Kidney capillary endothelial cell (primary cell): ENCODE results near the gene CEBPZOS.

ENCODE experiments used
- DNase-seq: peaks from one replicate; pipeline ENCODE4 v3.0.0-alpha.2; 2018; ENCODE audit warnings: low spot score

Gene CEBPZOS

DNA sequence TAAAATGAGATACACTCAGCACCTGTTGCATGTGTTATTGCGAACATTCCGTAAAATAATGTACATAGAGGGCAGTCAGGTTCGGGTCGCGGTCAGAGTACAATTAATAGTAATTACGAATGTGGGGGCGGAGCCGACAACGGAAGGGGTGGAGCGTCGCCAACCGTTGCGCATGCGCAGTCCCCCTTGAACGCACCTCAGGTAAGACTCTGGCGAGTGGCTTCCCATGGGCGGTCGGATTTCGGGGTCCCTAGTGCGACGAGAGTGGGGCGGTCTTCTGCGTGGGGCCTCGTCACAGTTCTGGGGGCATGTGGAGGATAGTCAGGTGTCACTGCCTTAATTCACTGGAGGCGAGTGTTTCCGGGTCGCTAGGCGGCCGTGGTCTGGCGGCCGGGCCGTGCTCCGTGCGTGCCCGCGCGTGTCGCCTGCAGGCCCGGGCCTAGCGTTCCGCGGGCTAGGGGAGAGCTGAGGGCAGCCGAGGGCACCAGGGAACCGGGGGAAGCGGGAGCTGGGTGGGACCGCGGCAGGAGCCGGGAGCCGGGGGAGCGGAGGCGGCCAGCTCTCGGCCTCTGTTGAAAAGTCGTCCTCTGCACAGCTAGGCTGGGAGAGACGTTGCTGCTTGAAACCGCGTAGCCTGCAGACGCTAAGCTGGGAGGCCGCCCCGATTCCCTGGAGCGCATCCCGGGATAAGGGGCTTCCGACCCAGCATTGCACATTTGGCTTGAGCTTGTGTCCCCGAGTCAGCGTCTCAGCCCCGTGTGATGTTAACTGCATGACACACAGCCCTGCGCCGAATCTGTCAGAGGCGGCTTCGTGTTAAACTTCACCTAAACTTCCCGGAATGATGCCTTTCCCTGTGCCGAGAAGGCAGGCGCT lies at the start of gene CEBPZOS:
Gene CEBPZOS, plus strand, starts transcription at position 177 of the 876 bp plus-strand sequence. CDS start 3,209 bp downstream, outside the sequence.
- peak; percentile 78 for DNase-seq

DNA sequence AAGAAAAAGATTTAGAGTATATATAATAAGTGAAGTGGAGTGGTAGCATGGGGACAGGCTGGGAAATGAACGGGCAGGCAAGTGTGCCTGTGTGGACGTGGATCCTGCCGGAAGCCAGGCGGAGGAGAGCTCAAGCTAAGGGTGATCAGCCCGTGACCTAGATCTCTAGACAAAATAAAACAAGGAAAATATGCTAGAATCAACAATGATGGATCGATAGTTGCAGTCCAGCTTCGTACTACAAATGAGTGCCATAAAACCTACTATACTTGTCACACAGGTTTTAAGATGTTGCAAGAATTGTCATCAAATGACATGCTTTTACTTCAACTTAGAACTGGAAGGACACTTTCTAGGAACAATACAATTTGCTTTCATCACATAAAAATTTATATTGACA lies 48.0 kb upstream of the CEBPZOS start:
- no peak for DNase-seq

DNA sequence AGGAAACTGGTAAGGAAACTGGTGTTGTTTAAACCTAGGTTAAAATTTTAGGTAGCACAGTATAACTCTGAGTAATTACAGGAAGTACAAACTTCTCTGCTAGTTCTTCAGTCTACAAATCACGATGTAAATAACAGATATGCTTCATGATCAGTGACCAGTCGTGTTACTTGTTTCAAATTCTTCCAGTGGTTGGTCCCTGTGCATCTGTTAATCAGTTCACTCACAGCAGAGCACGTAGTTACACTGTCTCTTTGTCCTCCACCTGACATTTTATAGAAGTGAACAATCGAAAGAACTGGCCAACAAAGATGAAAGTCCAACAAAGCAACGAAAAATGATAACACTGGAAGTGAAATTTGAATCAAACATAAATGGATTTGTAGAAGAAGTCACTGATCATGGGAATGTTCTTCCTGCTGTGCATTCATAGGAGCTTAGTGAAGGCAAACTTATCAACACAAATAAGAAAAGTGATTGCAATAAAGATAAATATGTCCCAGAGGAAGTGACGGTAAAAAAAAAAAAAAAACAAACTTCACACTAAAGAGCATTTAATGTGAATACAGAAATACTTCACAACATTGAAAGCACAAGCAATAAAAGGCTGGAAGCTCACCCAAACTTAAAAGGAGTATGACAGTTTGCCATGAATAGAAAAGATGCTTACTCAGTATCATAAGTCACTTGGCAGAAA lies 46.5 kb upstream of the CEBPZOS start:
- DNase-seq: peak; percentile 18

DNA sequence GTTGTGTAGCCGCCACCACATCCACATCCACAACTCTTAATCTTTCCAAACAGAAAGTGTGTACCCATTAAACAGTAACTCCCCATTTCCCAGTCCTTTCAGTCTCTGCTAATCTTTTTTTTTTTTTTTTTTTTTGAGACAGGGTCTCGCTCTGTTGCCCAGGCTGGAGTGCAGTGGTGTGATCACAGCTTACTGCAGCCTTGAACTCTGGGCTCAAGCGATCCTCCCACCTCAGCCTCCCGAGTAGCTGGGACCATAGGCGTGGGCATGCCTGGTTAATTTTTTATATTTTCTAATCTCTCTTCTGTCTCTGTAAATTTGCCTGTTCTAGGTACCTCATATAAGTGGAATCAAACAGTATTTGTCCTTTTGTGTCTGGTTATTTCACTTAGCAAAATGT lies 43.1 kb upstream of the CEBPZOS start:
- DNase-seq: no peak

DNA sequence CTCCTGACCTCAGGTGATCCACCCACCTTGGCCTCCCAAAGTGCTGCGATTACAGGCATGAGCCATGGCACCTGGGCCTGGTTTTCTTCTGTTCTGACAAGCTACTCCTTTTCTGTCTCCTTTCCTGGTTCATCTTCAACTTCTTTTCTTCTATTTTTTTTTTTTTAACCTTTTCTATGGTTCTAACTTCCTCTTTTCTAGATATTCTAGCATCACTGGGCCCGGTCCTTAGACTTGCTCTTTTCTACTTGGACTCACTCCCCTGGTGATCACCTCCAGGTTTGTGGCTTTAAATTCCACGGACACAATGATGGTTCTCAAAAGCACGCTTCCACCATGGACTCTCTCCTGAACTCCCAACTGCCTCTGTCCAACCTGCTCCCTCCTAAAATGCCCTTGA lies 41.5 kb upstream of the CEBPZOS start:
- DNase-seq: no peak

DNA sequence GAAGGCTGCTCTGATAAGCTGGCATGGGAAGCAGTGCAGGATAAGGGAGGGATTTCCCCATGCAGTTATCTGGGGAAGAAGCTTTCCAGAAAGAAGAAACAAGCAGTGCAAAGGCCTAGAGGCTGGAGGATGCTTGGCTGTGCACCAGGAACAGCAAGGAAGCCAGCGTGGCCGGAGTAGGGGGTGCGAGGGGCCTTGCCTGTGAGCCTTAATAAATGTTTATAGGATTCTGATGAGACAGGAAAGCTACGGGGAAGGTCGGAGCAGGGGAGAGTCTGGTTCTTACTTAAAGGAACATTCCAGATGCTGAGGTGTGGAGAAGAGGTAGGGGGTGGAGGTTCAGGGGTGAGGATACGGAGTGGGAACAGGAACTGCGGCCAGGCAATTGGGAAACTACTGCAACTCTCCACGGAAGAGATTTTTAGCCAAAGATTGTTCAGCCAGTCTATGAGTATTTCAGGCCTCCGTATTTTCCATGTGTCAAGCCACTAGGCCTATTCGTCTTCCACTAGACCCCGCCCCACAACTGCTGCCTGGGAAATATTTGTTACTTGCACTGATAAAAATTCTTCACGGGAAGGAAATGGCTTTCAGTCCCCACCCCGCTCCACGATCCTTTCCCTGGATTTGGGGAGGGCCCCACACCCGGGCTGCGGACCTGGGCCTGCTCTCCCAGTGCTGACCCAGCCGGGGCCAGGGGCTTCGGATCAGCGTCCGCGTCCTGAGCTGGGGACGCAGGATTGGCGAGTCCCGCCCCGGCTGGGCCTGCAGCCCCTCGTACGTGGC lies 40.0 kb upstream of the CEBPZOS start:
- peak; percentile 33 for DNase-seq

DNA sequence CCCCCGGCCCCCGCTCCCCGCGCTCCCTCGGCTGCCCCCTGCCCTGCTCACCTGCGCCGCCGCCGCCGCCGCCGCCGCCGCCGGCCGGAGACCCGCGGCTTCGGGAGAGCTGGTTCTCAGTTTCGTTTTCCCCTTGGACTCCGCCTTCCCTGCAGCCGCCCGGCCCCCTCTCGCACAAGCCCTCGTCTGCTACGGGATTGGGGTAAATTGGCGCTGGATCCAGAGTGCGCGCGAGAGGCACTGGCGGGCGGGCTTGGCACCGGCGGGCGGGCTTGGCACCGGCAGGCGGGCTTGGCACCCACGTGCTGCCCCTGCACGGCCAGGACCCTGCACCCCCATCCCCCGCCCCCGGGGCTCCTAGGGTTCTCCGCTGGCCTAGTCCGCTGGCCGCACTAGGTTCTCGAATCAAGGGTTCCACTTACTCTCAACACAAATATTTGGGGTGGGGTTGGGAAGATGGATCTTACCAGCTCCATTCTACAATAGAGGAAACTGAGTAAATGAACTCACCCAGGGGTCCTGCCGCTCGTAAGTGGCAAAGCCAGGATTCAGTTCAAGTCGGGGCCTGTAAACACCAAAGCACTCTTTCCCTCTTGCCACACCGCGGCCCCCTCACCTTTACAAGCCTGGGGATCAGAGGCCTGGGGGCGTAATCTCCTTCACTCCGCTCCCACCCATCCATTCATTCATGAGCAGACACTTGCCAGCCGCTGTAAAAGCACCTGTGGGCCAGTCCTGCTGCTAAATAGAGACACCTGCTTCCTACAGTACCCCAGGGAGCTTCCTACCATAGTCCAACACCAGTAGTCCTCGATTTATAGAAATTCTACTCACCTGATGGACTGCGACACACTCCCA lies 39.2 kb upstream of the CEBPZOS start, which contains the start of gene EIF2AK2:
Gene EIF2AK2, minus strand, starts transcription at position 124 of the 858 bp plus-strand sequence. CDS start 9,174 bp downstream, outside the sequence.
- DNase-seq: peak; percentile 70

DNA sequence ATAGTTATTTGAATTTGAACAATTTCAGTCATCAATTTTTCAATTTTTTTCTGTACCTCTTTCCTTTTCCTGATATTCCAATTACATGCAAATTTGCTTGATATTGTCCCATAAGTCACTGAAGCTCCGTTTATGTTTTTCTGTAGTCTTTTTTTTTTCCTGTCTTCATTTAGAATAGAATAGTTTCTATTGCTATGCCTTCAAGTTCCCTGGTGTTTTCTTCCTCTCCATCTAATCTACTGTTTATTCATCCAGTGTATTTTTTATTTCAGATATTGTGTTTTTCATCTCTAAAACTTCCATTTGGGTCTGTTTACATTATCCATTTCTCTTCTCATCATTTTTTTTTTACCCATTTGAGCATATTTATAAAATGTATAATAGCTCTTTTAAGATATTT lies 31.5 kb upstream of the CEBPZOS start:
- no peak for DNase-seq

DNA sequence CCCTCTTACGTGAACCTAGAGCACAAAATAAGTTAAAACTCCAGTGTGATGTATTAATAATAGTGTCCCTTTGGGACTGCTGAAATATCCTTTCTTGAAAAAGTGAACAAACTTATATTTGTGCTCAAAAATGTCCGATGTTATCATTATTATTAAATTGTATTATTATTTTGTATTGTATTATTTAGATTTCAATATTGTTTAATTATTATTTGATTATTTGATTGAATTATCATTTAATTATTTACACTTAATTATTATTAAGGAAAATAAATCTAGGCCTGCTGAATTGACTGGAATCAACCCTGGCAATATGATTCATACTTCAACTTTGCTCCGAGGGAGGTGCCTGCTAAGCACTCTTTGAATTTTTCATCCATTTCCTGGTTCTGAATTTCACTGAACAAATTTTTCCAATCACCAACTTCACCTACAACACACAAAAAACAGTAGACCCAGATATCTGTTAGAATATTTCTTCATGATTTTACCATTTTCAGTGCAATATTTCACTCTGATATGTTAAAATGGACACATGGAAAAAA lies 28.6 kb upstream of the CEBPZOS start:
- DNase-seq: no peak

DNA sequence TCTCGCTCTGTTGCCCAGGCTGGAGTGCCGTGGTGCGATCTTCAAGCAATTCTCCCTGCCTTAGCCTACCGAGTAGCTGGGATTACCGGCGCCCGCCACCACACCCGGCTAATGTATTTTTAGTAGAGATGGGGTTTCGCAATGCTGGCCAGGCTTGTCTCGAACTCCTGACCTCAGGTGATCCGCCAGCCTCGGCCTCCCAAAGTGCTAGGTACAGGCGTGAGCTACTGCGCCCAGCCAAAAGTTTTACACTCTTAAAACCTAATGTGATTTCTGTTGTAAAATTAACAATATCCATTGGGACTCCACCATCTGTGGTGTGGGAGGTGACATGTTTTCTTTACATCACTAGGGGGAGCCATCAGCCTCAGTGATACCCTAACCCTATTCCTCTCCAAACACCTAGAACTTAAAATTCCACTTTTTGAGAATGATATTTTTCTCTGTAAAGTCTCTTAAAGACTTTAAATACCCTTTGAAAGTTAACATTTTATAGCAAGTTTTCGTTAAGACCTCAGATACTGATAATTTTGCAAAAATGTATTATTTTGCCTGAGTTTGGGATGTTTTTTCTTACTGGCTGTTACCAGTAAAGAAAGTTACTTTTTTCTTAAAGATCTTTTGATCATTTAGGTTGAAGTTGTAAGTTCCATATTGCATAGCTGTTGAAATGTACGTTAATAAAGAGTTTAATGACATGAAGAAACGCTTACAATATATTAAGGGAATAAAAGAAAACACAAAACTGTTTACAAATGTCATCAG lies 27.9 kb upstream of the CEBPZOS start:
- DNase-seq: peak; percentile 40

DNA sequence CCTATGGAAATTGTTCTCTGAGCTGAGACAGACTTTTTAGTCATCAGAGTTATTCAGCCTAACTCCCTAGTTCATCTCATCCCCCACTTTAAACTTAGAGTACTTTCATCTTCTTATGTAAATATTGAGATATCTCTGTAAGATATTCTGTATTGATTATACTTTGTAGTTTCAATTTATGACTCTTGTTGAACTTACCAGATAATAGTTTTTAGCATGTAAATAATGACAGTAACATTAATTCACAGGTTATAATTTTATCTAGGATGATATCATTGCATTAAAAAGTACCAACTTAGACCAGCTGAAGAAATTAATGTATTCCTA lies 24.7 kb upstream of the CEBPZOS start:
- DNase-seq: no peak

DNA sequence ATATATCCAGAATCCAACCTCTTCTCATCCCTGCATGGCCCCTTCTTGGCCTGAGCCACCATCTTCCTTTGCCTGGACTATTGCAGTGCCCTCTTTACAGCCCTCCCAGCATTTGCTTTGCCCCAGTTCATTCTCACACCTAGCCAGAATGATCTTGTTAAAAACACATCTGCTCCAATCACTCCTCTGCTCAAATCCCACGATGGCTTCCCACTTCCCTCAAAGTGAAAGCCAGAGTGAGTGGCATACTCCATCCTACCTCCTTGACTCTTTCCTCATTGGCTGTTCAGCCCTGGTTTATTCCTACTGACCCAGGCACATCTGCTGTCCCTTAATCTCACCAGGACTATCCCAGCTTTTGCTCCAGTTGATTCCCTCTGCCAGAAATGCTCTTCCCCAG lies 22.6 kb upstream of the CEBPZOS start:
- DNase-seq: no peak

DNA sequence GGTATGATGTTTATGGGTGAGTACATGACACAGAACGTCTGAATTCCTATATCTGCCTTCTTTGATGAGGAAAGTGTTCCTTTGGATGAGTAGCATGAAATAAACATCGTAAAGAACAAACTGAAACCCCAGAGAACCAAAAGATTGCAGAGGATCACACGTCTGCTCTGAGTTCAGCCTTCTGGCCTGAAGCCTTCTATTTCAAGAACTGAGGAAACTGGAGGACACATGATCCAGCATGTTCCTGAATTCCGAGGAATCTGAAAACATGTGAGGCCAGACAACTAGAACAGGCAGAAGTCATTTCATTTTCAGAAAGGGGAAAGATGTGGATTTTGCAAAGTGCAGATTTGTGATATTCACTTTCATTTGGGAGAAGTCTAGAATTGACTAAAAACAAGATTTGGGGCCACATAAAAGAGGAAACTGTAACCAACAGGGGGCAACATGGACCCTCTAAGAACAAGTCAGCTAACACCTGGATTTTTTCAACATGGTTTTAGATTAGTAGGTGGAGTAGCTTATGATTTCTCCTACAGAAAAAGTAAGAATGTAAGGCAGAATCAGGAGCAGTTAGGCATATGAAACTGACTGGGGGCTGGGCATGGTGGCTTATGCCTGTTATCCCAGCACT lies 16.2 kb upstream of the CEBPZOS start:
- no peak for DNase-seq

DNA sequence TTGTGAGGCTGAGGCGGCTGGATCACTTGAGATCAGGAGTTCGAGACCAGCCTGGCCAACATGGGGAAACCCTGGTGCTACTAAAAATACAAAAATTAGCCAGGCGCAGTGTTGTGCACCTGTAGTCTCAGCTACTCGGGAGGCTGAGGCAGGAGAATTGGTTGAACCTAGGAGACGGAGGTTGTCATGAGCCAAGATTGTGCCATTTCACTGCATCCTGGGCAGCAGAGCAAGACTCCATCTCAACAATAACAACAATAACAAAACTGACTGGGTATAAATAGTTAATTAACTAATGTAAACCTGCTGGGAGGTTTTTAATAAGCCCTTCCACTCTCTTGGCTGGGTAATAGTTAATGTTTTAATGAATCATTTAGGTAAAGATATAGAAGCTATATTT lies 15.7 kb upstream of the CEBPZOS start:
- no peak for DNase-seq

DNA sequence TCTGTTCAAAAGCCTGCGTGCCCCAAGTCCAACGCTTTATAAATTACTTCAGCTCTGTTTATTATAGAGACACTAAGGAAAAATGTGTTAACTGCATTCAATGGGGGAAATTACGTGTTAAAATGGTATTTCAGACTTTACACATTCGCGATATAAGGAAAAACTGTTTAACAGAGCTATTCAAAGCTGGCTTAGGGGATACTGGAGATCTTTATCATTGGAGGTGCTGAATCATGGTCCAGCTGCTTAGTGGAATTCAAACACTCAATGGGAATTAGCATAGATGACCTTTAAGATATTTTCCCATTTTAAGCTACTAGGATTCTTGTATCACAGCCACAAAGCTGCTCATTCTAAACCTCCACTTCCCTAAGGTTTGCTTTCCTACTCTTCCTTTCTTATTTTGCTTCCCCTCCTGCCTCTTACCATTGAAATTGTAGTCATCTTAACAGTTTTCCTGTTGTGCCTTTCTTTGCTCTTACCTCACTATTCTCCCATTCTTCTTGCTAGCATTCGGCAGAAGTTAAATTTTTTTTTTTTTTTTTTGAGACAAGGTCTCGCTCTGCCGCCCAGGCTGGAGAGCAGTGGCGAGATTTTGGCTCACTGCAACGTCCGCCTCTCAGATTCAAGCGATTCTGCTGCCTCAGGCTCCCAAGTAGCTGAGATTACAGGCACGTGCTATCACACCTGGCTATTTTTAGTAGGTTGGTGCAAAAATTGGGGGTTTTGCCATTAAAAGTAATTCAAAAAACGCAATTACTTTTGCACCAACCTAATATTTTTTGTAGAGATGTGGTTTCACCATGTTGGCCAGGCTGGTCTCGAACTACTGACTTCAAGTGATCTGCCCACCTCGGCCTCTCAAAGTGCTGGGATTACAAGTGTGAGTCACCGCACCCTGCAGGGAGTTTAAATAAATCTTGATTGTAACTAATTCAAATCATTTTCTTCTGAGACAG lies 14.3 kb upstream of the CEBPZOS start:
- no peak for DNase-seq

DNA sequence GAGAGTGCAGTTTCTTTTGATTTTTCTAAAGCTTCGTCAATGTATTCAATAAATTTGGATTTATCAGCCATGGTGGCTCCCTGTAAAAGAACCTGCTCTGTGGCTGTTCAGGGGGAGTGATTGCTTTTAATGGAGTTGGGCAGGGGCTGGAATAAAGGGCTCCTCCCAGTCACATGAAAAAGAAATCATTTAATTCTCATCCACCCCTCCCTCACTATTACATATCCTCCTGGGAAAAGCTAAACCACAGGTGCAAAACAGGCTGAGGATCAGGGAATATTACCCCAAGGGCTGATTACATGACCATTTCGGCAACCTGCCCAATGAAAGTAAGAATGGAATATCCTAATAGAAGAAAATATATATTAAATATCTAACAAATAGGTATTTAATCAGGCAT lies 7.7 kb upstream of the CEBPZOS start, which contains the start of gene SULT6B1:
Gene SULT6B1, minus strand, starts transcription at position 101 of the 400 bp plus-strand sequence. Its CDS starts 30 bp downstream, at position 71.
- DNase-seq: no peak

DNA sequence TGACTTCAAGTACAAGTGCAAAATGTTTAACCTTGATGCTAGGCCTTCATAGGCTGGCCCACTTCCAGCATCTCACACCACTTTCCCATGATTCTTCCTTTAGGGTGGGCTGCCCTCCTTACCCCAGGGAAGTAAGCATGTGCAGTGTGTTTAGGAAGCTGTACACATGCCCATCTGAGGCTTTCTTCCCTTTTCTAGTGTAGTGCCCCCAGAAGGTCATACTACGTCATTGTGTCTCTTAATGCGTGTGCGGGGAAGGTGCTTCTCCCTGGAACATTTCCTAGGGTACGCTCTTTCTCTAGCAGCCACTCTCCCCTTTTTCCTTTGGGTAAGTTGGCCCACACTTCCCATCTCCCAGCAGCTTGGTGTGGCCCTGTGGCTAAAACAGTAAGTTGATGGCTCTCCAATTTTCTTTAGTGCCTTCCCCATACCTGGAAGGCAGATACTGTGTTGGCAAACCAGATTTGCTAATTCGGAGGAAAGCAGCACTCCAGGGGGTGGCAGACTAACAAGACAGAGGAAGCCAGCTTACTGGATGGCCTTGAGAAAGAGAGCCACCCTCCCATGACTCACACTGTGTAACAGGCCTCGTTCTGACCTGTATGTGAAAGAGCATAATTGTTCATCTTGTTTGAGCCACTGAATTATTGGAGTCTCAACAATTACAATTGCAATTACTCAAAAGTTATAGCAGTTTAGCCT lies 6.7 kb upstream of the CEBPZOS start:
- DNase-seq: peak; percentile 59

DNA sequence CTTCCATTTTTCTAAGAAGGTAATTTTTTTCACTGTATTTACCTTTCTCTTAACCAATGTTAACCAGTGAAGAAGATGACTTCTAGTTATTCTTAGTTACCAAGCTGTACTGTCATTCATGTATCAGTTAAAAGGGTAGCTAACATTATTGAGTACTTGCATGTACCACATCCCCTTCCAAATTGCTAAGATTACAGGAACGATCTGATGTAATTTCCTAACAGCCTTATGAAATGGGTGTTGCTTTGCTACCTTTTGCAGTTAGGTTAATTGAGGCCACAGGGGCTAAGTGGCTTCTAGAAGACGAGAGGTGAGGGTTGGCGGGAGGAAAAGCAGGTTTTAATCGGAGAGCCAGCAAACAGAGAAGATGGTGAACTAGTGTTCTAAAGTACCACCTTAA lies 6.0 kb upstream of the CEBPZOS start:
- no peak for DNase-seq
